Skeletal muscle cell (primary cell): ENCODE data around the gene SPON2.
"Not testable (repeated sequence)": the region's sequence is repeated elsewhere in the genome, so short reads cannot be mapped to it uniquely, and the experiment has no call there.

Experiments
- DNase-seq: peaks from one replicate; pipeline ENCODE4 v3.0.0-alpha.2; 2010; ENCODE audit warnings: low read depth
- H3K4me3 ChIP-seq: 2 replicates; pipeline ENCODE4 v1.5.1; 2011; ENCODE audit warnings: low read depth, mild to moderate bottlenecking, control low read depth, low read length, moderate library complexity

Gene SPON2

DNA sequence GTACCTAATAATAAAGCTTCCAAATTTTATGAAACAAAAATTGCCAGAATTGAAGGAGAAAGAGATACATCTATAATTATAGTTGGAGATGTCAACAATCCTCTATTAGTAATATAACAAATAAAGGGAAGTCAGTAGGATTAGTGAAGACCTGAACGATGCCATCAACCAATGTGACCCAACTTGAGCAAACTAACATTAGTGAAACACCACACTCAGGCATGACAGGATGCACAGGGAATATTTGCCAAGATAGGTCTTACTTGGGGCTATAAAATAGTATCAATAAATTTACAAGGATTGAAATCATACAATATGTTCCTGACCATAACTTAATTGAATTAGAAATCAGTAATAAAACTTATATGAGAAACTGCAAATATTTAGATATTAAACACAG is 12.0 kb downstream of the SPON2 start:
- DNase-seq, result no peak
- no peak overlapping the region for H3K4me3 ChIP-seq

DNA sequence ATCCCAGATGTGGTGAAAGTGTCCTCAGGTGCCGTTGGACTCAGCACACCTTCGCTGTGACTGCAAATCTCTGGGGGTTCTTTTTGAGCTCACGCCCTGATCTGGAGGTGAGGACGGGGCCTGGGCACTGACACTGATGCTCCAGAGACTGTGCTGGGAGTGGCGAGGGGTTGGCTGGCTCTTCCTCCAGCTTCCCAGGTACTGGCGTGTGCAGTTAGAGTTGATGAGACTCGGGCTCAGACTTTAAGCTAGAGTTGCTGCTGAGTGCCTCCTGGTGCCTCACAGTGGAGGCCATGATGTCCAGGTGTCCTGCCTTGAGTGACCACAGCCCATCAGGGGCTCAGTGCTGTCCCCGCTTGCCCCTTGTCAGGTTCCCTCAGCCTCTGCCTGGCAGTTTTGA is 16.3 kb downstream of the SPON2 start:
- DNase-seq, result no peak
- H3K4me3 ChIP-seq, result no peak overlapping the region

DNA sequence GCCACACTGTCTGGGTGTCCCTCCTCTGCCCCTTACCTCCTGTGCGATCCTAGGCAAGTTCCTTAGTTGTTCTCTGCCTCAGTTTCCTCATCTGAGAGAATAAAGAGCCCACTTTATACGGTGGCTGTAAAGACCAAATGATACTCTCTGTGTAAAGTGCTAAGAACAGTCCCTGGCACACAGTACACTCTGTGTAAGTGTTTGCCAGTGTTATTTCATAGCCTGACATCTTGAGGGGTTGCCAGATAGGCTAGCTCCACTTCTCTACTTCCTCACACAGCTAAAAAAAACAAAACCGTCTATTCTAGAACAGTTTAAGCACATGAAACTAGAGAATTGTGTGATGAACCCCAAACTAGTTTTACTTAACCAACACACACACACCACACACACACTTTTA is 17.1 kb downstream of the SPON2 start:
- DNase-seq, result no peak
- H3K4me3 ChIP-seq, result no peak overlapping the region

DNA sequence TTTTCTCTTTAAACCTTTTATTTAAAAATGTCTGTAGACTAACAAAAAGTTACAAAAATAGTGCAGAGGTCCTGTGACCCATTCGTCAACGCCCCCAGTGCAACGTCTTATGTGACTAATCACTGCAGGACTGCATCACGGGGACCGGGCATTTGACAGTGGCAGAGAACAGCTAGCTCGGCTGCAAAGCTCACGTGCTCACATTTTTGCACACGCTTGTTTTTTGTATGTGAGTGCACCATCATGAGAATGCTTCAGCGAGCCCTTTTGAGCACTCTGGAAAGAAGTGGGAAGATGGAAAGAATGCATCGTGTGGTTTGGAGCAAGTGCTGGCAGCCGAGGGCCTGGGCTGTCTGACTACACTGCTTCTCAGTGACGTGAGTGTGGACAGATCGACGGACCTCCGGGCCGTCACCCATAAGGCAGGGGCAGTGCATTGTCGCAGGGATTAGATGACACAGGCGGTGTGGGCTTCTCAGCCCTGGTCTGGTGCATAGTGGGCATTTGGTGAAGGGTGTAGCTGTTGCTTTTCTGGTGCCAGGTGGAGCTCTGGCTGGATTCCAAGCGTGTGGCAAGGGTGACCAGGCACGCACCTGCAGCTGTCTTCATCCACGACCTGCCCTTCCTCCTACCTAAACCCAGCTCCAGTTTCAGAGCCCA is 17.7 kb downstream of the SPON2 start:
- H3K4me3 ChIP-seq, result no peak overlapping the region
- no peak for DNase-seq

DNA sequence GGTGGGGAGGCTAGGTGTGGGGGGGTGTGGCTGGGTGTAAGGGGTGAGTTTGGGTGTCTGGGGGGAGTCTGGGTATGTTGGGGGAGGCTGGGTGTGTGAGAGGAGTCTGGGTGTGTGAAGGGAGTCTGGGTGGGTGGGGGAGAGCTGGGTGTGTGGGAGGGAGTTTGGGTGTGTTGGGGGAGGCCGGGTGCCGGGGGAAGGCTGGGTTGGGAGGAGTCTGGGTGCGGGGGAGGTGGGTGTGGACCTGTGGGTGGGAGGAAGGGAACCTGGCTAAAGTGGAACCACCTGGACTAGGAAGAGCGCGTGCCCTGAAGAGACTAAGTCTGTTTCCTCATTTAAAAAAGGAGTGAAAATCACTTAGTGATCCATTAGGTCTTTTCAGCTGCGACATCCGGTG is 18.3 kb downstream of the SPON2 start:
- no peak overlapping the region for H3K4me3 ChIP-seq
- no peak for DNase-seq

DNA sequence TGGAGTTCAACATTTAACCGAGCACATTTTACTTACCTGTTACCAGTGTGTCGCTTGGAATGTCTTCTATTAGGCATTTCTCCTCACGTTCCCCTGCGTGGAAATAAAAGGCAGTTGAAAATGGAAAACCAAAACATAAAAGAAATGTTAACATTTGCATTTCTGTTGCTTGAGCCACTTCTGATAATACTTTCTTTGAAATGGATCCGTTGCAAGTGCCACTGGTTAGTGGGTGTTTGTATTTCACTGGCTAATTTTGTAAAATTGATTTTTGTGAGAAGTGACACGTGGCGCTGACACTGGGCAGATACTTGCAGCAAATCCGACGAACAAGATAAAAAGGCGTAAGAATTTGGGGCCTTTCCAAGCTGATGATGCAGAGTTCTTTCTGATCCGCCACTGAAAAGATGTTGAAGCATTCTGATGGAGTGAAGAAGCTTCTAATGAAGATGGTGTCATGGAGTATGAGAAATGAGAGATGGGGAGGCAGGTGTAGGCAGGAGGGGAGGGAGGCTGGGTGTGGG is 18.8 kb downstream of the SPON2 start:
- no peak overlapping the region for H3K4me3 ChIP-seq
- DNase-seq, result no peak

DNA sequence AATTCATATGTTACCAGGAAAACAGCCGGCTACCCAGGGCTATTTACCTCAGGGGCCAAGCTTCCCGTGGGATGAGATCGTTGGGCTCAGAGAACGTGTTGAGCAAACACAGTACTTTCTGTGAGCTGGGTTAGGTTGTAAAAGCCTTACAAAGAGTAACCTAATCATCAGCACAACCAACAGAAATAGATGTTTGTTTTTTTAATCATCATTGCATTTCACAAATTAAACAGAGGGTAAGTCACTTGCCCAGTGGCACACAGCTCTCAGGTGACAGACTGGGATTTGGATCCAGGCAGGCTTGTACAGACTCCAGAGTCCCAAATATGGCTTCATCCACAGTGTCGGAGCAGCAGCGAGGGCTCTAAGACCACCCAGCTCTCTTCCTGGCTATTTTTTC is 20.1 kb downstream of the SPON2 start:
- DNase-seq, result no peak

DNA sequence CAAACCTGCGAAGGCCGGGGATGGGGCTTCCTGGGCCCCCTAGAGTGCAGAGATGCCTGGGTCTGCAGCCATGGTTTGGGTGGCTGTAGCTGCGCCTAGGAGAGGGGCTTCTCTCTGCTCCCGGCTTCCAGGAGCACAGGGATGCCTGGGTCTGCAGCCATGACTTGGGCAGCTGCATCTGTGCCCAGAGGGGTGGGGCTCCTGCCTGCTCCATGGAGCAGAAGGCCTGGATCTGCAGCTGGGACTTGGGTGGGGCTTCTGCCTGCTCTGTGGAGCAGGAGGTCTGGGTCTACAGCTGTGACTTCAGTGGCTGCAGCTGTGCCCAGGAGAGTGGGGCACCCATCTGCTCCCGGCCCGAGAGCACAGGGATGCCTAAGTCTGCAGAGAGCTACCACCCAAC is 20.8 kb downstream of the SPON2 start:
- H3K4me3 ChIP-seq, result no peak overlapping the region
- DNase-seq, result no peak

More for the DNA sequence above, 20.1 kb downstream of the SPON2 start:
- H3K4me3 ChIP-seq, result no peak overlapping the region

DNA sequence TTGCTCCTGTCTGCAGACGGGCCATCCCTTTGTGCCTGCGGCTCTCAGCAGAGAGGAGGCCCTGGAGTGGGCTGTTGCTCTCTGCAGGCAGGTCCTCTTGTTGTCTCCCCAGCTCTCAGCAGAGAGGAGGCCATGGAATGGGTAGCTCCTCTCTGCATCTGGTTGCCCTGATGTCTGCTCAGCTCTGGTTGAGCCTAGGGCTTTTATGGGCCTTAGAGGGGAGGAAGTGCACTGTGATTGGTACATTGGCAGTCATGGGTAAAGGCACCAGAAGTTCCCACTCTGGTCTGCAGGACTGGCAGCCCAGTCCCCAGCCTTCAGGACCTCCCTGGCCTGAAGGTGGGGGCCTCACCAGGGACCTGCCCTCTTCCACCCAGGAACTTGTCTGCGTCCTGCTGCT is 21.5 kb downstream of the SPON2 start:
- DNase-seq, result no peak
- H3K4me3 ChIP-seq, result no peak overlapping the region

DNA sequence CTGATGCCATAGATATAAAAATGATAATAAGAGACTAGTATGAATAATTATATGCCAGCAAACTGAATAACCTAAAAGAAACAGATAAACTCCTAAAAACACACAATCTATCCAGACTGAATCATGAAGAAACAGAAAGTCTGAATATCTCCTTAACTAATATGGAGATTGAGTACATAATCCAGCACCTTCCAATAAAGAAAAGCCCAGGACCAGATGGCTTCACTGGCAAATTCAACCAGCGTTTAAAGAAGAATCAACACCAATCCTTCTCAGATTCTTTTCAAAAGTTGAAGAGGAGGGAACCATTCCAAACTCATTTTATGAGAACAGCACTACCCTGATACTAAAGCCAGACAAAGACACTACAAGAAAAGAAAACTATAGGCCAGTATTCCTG is 32.5 kb downstream of the SPON2 start:
- DNase-seq, result no peak
- H3K4me3 ChIP-seq, result no peak overlapping the region

DNA sequence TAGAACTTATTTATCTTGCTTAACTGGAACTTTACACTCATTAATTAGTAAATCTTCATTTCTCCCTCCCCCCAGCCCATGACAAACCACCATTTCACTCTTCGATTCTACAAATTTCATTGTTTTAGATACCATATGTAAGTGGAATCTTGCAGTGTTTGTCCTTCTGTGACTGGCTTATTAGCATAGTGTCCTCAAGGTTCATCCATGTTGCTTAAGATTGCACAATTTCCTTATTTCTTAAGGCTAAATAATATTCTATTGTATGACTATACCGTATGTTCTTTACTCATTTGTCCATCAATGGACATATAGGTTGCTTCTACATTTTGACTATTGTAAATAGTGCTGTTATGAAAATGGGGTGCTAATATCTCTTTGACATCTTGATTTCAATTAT is 34.5 kb downstream of the SPON2 start:
- H3K4me3 ChIP-seq, result no peak overlapping the region
- no peak for DNase-seq

DNA sequence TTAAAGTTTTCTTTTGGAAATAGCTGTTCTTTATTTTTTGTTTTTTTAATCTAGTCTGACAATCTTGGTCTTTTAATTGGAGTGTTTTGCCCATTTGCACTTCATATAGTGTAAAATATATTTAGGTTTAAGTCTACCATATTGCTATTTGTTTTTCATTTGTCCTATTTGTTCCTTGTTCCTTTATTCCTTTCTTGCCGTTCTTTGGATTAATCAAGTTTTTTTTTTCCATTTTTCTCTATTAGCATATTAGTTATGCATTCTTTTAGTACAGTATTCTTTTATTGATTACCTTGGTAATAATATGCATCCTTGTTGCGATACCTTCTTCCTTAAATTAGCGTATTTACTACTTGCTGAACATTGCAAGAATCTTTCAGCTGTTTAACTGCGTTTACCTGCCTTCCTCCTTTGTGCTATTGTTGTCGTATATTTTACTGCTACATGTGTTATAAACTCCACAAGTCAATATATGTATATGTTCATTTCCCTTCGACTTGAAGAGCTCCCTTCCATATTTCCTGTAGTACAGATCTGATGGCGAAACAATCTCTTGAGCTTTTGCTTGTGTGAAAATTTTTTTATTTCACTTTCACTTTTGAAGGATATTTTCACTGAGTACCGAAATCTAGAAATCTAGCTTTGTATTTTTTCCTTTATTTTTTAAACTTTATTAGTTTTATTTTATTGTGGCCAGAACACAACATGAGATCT is 35.2 kb downstream of the SPON2 start:
- DNase-seq, result no peak
- H3K4me3 ChIP-seq, result no peak overlapping the region

DNA sequence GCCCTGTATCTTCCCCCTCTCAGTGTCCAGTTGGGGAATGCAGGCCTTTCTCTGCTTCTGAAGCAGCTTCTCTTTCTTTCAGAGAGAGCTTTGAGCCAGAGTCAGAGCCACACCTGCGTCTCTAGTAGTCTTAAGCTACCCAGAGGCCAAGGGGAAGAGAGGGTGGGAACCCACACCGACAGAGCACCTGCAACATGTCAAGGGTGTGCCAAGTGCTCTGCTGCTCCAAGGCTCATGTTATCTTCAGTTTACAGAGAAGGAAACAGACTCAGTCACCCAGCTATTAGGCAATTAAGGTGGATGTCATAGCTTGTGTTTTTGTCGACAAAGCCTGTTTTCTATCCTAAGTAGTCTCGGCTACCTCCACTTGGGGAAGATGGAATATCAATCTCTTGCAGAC is 36.3 kb downstream of the SPON2 start:
- no peak for DNase-seq
- no peak overlapping the region for H3K4me3 ChIP-seq

DNA sequence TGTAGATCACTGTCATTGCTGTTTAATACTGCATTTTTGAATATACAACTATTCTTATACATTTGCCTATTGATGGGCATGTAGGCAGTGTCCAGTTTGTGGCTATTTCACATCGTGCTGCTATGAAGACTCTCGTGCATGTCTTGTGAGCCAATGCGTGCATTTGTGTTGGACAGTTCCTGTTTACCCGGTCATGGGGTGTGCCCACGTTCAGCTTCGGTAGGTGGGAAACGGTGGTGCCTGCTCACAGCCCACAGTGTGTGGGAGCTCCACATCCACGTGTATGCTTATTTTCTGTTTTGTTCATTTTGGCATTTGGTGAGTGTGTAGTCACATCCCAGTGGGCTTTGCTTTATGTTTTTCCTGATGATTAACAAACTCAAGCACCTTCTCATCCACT is 39.4 kb downstream of the SPON2 start:
- DNase-seq, result no peak

DNA sequence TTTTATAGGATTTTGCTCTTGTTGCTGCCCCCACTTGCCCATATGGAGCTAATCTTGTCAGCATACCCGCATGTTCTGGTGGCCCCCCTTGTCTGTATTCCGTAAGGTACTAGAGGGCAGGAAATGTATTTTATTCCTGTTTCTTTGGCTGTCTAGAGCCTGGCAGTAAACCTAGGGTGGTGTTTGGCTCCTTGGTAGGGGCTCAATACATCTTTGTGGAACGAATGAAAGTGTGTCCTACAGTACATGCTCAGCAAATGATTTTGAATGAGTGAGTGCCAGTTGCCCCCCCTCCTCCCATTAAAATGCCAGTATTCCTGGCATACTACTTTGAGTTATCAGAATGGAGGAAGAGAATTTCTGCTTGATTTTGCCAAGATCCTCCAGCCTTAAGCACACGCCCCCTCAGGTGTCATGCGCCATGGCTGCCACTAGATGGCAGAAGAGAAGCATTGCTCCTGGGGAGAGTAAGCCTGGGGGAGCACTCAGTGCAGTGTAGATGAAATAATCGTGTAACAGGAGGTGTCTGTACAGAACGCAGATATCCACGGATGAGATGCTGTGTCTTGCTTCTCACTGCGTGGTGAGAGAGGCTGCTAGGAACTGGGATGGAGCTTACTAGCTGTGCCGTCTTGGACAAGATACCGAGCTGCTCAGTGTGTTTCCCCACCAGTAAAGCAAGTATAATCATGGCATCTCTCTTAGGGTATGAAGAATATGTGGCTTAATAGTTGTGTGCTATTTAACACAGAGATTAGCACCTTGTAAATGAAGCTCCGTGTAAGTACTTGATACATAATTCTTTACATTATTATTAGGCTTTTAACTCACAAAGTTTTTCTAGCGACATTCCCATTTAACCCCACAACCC is 41.8 kb downstream of the SPON2 start:
- DNase-seq, result peak; percentile 30
- H3K4me3 ChIP-seq, result no peak overlapping the region

More for the DNA sequence above, 39.4 kb downstream of the SPON2 start:
- no peak overlapping the region for H3K4me3 ChIP-seq

DNA sequence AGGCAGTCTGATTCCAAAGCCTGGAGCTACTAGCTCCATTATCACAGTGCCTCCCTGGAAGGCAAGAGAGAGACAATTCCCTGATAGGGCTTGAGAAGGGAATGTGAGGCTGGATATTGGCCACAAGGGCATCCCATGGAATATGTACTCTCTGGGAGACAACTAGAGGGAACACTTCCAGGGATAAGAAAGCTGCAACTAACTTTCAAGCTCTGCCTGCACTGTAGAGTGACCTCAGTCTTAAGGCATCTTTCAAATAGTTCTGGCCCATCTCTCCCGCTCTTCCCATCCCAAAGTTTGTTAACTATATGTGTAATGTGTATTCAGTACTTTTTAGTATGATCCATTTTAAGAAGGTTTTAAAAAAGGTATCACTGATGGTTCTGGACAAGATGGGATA is 45.9 kb downstream of the SPON2 start:
- DNase-seq, result no peak
- H3K4me3 ChIP-seq, result no peak overlapping the region

DNA sequence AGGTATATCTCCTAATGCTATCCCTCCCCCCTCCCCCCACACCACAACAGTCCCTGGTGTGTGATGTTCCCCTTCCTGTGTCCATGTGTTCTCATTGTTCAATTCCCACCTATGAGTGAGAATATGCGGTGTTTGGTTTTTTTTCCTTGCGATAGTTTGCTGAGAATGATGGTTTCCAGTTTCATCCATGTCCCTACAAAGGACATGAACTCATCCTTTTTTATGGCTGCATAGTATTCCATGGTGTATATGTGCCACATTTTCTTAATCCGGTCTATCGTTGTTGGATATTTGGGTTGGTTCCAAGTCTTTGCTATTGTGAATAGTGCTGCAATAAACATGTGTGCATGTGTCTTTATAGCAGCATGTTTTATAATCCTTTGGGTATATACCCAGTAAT is 46.9 kb downstream of the SPON2 start:
- not testable (repeated sequence) for H3K4me3 ChIP-seq, DNase-seq

DNA sequence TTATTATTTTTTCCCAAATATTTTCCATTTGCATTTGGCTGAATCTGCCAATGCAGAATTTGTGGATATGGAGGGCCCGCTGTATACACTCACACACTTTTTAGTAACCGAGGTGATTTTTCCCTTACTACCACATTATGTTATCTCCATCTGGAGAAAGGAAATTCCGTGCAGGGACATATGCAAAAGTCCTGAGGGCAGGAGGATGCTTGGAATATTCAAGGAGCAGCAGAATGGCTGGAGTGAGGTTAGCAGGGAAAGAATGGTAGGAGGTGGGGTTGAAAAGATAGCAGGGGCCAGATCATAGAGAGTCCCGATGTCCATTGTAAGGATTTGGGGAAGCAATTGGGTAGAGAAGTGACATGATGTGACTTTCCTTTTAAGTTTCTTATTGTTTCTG is 47.6 kb downstream of the SPON2 start:
- no peak for DNase-seq
- H3K4me3 ChIP-seq, result no peak overlapping the region

DNA sequence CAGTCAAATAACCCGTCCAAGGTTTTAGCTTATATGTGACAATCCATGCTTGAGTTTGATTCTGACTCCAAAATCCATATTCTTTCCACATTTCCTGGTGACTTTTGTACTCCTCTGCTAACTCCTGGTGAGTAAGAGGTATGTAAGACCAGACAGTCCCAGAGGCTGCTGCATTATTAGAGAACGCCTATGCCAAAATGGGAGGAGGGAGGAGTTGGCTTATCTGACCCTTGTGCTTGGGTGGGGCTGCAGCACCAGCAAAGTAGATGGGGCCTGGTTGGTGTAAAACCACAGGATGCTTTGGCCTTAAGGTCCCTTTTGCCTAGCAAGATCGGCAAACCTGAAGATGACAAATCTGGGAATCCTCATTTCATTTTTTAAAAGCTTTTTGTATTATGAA is 49.9 kb downstream of the SPON2 start:
- no peak overlapping the region for H3K4me3 ChIP-seq
- DNase-seq, result no peak
